Measurements from ENCODE around the gene ATP6V0A1.
"Not testable (repeated sequence)": the region's sequence is repeated elsewhere in the genome, so short reads cannot be mapped to it uniquely, and the experiment has no call there.

The ATP6V0A1 gene

DNA sequence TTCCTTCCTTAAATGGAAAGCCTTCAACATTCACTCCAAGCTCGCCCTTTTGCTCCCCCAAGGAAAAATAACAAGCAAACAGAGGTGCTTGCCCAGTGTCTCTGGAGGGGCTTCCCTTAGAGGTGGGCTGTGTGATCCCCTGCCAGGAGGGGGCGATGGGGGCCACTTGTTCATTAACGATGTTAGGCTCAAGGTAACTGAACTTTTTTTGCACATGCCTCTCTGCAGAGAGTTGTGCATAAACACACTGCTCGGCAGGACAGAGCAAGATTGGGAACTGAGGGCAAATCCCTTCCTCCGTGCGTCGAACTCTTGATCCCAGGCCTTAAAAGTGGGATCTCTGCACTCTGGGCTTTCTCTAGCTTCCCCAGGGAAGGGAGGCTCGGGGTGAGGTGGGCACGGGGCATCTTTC lies 61.9 kb downstream of the ATP6V0A1 start:
- peak in 1 of 6 experiments; percentile 11 for DNase-seq

DNA sequence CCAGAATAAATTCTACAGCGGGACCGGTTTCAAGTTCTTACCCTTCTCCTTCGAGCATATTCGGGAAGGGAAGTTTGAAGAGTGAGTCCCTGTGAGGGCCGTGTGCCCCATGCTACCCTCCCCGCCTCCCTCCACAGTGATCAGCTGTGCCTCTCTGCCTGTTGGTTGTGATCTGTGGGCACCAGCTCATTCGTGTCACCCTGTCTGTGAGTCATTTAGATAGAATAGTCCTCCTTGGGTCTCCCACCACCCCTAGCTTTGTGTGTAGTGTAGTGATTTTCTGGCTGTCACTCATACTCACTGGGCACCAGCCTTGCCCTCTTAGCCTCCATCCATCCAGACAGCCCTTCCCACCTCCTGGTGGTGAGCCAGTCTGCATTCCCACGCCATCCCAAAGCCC lies 62.4 kb downstream of the ATP6V0A1 start:
- DNase-seq: no peak

GRCh38 chr17:42521666-42522262 lies 63.1 kb downstream of the ATP6V0A1 start:
- DNase-seq: no peak

- DNase-seq: no peak
These were observed 63.6 kb downstream of the ATP6V0A1 start for GRCh38 chr17:42522263-42522790.

- DNase-seq: no peak
These were observed 64.2 kb downstream of the ATP6V0A1 start for GRCh38 chr17:42522798-42523278.

DNA sequence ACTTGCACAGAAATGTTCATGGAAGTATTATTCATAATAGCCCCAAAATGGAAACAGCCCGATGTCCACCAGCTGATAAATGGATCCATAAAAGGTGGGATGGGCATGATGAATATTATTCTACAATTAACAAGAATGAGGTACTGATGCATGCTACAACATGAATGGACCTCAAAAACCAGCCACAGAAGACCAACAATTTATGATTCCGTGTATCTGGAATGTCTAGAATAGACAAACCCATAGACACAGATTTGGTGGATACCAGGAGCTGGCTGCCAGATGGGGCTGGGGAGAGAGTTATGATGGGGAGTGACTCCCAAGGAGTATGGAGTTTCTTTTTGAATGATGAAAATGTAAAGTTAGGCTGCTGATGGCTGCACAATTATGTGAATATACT lies 66.5 kb downstream of the ATP6V0A1 start:
- DNase-seq: no peak

GRCh38 chr17:42526031-42526444 lies 67.4 kb downstream of the ATP6V0A1 start:
- DNase-seq: no peak

DNA sequence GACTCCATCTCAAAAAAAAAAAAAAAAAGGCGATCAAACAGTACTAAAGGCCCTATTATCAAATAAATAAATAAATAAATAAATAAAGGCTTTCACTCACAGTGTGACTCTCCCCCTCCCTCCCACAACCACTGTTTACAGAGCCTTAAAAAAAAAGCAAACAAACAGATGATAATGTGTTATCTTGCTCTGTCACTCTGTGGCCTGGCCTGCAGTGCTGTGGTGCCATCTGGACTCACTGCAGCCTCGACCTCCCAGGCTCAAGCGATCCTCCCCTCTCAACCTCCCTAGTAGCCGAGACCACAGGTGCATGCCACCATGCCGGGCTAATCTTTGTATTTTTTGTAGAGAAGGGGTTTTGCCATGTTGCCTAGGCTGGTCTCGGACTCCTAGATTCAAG lies 69.3 kb downstream of the ATP6V0A1 start:
- DNase-seq: no peak

- no peak for DNase-seq
These were observed 70.4 kb downstream of the ATP6V0A1 start for GRCh38 chr17:42529061-42529460.

GRCh38 chr17:42530952-42531454 lies 72.3 kb downstream of the ATP6V0A1 start:
- no peak for DNase-seq

DNA sequence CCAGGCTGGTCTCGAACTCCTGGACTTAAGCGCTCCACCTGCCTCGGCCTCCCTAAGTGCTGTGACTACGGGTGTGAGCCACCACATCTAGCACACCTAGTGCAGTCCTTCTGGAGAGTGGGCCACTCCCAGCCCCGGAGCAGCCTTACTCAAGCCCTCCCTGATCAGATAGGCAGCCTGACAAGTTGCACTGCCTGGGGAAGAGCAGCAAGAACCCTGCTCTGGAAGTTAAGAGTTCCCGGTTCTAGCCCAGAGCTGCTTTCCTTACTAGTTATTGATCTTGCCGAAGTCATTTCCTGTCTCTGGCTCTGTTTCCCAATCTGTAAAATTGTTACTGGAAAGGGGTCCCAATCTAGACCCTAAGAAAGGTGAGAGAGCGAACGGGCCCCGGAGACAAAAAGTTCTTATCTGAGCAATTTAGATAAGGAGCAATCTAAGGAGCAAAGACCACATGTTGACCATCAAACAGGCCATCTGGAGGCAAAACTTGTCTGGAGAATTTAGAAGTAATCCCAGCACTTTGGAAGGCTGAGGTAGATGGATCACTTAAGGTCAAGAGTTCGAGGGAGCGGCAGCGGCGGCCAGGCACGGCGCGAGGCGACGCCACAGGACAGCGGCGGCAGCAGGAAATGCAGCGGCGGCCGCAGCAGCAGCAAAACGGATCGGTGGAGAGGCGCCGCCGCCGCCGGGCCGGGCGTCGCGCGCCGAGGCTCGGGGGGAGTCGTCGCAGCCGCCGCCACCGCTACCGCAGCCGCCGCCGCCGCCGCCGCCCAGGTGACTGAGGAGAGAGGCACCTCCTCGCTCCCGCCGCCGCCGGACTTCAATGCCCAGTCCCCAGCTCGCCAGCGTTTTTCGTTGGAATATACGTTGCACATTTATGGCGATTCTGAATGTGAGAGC lies 73.0 kb downstream of the ATP6V0A1 start:
- peak; percentile 12 to 65 (median 41) for DNase-seq

DNA sequence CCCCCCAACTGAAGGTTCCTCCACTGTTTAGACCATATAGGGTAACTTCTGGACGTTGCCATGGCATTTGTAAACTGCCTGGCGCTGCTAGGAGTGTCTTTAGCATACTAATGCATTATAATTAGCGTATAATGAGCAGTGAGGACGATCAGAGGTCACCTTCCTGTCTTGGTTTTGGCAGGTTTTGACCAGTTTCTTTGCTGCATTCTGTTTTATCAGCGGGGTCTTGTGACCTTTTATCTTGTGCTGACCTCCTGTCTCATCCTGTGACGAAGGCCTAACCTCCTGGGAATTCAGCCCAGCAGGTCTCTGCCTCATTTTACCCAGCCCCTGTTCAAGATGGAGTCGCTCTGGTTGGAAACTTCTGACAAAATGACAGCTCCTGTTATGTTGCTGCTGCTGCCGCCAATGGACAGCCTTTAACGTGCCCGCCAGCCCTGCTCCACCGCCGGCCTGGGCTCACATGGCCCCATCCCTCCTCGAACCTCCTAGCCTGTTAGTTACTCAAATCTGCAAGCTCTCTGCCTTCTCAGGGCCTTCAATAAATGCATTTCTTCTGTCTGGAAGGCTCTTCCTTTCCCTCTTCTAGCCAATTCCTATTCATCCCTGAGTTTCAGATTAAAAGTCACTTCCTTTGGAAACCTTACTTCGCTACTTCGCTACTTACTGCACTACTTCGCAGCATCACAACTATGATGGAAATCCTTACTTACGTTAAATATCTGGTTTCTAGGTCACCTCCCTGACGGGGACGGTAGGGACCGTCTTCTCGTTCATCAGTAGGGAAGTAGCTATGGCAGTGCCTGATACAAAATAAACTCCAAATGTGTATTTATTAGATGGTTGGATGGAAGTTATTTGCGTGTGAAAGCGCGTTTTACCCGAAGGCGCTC lies 76.7 kb downstream of the ATP6V0A1 start:
- no peak for DNase-seq

DNA sequence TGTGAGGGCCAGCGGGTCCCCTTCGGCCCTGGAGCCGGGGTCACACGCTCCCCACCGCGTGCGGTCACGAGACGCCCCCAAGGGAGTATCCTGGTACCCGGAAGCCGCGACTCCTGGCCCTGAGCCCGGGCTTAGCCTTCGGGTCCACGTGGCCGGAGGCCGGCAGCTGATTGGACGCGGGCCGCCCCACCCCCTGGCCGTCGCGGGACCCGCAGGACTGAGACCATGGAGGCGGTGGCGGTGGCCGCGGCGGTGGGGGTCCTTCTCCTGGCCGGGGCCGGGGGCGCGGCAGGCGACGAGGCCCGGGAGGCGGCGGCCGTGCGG lies 77.3 kb downstream of the ATP6V0A1 start, which contains the start of gene NAGLU:
Gene NAGLU (plus strand): TSS at position 194 of the 324 bp plus-strand sequence. CDS start 32 bp downstream, at position 226.
- peak; percentile 56 to 78 (median 69) for DNase-seq

DNA sequence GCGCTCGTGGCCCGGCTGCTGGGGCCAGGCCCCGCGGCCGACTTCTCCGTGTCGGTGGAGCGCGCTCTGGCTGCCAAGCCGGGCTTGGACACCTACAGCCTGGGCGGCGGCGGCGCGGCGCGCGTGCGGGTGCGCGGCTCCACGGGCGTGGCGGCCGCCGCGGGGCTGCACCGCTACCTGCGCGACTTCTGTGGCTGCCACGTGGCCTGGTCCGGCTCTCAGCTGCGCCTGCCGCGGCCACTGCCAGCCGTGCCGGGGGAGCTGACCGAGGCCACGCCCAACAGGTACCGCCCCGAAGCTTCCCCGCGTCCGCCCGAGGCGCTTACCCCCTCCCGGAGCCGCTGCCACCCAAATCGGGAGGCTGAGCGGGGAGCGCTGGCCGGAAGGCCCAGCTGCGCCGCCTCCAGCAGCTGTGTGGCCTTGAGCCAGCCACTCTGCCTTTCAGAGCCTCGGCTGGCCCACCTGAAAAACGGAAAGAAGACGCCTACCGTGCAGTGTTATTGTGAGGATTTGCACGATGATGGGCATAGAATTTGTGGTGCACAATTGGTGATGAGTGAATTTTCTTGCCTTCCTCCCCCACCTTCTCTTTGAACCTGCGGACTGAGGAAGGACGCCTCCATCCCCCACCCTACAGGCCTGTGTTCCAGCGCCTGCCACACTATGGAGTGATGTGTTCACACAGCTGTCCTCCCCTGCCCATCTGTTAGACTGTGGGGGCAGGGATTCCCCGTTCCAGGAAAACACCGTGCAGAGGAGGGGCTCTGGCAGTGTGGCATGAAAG lies 77.9 kb downstream of the ATP6V0A1 start:
- peak; percentile 35 to 71 (median 64) for DNase-seq

GRCh38 chr17:42537156-42537805 lies 78.6 kb downstream of the ATP6V0A1 start:
- DNase-seq: no peak

GRCh38 chr17:42537826-42538451 lies 79.3 kb downstream of the ATP6V0A1 start:
- no peak for DNase-seq

GRCh38 chr17:42538482-42538881 lies 79.8 kb downstream of the ATP6V0A1 start:
- no peak for DNase-seq

DNA sequence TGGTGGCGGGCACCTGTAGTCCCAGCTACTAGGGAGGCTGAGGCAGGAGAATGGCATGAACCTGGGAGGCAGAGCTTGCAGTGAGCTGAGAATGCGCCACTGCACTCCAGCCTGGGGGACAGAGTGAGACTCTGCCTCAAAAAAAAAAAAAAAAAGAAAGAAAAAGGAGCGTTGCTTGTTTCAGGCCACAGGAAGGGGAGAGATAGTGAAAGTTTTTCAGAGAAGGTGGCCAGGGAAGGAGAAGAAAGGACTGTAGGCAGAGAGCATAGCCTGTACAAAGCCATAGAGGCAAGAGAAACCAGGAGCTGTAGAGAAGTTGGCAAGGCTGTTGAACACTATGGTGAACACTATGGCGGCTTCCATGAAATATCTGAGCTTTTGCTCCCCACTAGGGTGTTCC lies 81.9 kb downstream of the ATP6V0A1 start:
- not testable (repeated sequence) for DNase-seq

DNA sequence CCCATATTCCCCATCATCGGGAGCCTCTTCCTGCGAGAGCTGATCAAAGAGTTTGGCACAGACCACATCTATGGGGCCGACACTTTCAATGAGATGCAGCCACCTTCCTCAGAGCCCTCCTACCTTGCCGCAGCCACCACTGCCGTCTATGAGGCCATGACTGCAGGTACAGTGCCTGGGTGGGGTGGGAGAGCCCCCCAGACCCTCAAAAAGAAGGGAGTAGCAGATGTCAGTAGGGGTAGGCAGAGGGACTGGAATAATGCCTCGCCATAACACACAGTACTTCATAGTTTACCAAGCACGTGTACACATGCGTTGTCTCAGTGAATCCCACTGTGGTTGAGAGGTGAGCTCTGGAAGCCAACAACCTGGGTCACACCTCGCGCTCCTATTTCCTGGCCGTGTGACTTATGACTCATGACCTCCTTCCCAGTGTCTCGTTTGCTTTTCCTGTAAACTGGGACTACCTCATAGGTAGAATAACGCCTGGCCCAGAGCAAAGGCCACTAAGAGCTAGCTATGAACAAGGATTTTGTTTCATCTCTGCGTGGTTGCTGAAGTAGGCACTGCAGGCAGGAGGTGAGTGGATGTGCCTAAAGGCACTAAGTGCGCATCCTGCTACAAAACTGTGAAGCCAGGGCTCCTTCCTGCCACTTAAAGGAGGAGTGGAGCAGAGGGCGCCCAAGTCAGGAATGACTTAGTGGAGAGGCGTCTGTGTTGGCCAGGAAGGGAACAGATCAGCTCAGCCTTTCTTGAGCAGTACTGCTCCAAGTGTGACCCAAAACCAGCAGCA lies 82.6 kb downstream of the ATP6V0A1 start:
- peak in 1 of 6 experiments; percentile 27 for DNase-seq

Measured in stimulated activated naive CD4-positive, alpha-beta T cell (primary cell).